Liver (tissue), 9 donors: ENCODE measurements around the gene ATP6AP1. TPM values are rescaled to one million over a fixed set of nuclear protein-coding genes. Genes with fewer than 3 reads are reported as not detected.

Experiments
- DNase-seq: peaks from one replicate; pipeline ENCODE4 v3.0.0-alpha.2; 2017; ENCODE audit warnings: low spot score
- H3K27ac ChIP-seq, 2 donors: one replicate each; pipeline ENCODE4 v1.7.0; 2013; ENCODE audit warnings: inconsistent platforms in 2 of 2, low read length in 2 of 2, control low read depth in 1 of 2, low read depth in 1 of 2, mild to moderate bottlenecking in 1 of 2
- H3K27me3 ChIP-seq, 4 donors: one replicate each; pipeline versions ENCODE4 v1.6.1 to v1.7.0; 2013; ENCODE audit warnings: low read length in 3 of 4, inconsistent platforms in 1 of 4, mild to moderate bottlenecking in 1 of 4, moderate library complexity in 1 of 4; ENCODE audit not compliant: control insufficient read depth in 4 of 4, insufficient read depth in 4 of 4
- H3K36me3 ChIP-seq, 4 donors: one replicate each; pipeline versions ENCODE4 v1.6.1 to v1.7.0; 2013; ENCODE audit warnings: low read length in 3 of 4, mild to moderate bottlenecking in 3 of 4, low read depth in 1 of 4, moderate library complexity in 1 of 4; ENCODE audit not compliant: control insufficient read depth in 4 of 4, insufficient read depth in 3 of 4
- H3K4me1 ChIP-seq, 4 donors: one replicate each; pipeline versions ENCODE4 v1.6.1 to v1.7.0; 2013; ENCODE audit warnings: low read length in 3 of 4, mild to moderate bottlenecking in 3 of 4, moderate library complexity in 1 of 4; ENCODE audit not compliant: control insufficient read depth in 4 of 4, insufficient read depth in 4 of 4
- H3K4me3 ChIP-seq, 3 donors: one replicate each; pipeline versions ENCODE4 v1.6.1 to v1.7.0; 2013; ENCODE audit warnings: low read length in 3 of 3, control low read depth in 1 of 3, low read depth in 1 of 3, mild to moderate bottlenecking in 1 of 3
- H3K9ac ChIP-seq, 2 donors: one replicate each; pipeline ENCODE4 v1.7.0; 2013; ENCODE audit warnings: low read length in 2 of 2, mild to moderate bottlenecking in 2 of 2, moderate library complexity in 2 of 2, control low read depth in 1 of 2, low read depth in 1 of 2
- H3K9me3 ChIP-seq, 4 donors: one replicate each; pipeline versions ENCODE4 v1.6.1 to v1.7.0; 2013; ENCODE audit warnings: low read length in 3 of 4; ENCODE audit not compliant: control insufficient read depth in 4 of 4
- ATF3 ChIP-seq: IDR thresholded peaks from 2 replicates; pipeline ENCODE4 v1.6.1; 2016; ENCODE audit warnings: antibody characterized with exemption
- CTCF ChIP-seq: fragments of 150-350 bp; IDR thresholded peaks from 2 replicates; pipeline ENCODE4 v1.5.1; 2017; ENCODE audit warnings: improper control_type of control experiment, low read depth, low read length; ENCODE audit not compliant: missing input control
- EGR1 ChIP-seq, 2 donors: IDR thresholded peaks; 2 replicates each; pipeline ENCODE4 v1.6.1; 2016 to 2018; ENCODE audit warnings: antibody characterized with exemption in 2 of 2, low read depth in 2 of 2
- FOXA1 ChIP-seq: IDR thresholded peaks from 2 replicates; pipeline ENCODE4 v1.6.1; 2016; ENCODE audit warnings: antibody characterized with exemption
- FOXA2 ChIP-seq: IDR thresholded peaks from 2 replicates; pipeline ENCODE4 v1.6.1; 2016; ENCODE audit warnings: antibody characterized with exemption
- GABPA ChIP-seq, 2 donors: IDR thresholded peaks in 1 of 2; conservative IDR thresholded peaks in 1 of 2; 2 replicates each; pipeline ENCODE4 v1.6.1; 2016; ENCODE audit warnings: antibody characterized with exemption in 2 of 2, mild to moderate bottlenecking in 1 of 2, moderate library complexity in 1 of 2
- HNF4A ChIP-seq, 2 donors: conservative IDR thresholded peaks; 2 replicates each; pipeline ENCODE4 v1.6.1; 2016; ENCODE audit warnings: antibody characterized with exemption in 2 of 2, mild to moderate bottlenecking in 2 of 2
- HNF4G ChIP-seq: IDR thresholded peaks from 2 replicates; pipeline ENCODE4 v1.6.1; 2016; ENCODE audit warnings: antibody characterized with exemption
- JUND ChIP-seq, 2 donors: IDR thresholded peaks; 2 replicates each; pipeline ENCODE4 v1.6.1; 2016; ENCODE audit warnings: antibody characterized with exemption in 2 of 2
- MAX ChIP-seq: IDR thresholded peaks from 2 replicates; pipeline ENCODE4 v1.6.1; 2016; ENCODE audit warnings: antibody characterized with exemption
- NR2F2 ChIP-seq: IDR thresholded peaks from 2 replicates; pipeline ENCODE4 v1.6.1; 2016; ENCODE audit warnings: antibody characterized with exemption
- RAD21 ChIP-seq, 2 donors: IDR thresholded peaks; 2 replicates each; pipeline ENCODE4 v1.6.1; 2016; ENCODE audit warnings: antibody characterized with exemption in 2 of 2, mild to moderate bottlenecking in 2 of 2
- REST ChIP-seq: IDR thresholded peaks from 2 replicates; pipeline ENCODE4 v1.6.1; 2016; ENCODE audit warnings: antibody characterized with exemption, mild to moderate bottlenecking
- RXRA ChIP-seq, 2 donors: IDR thresholded peaks; 2 replicates each; pipeline ENCODE4 v1.6.1; 2017 to 2018; ENCODE audit warnings: antibody characterized with exemption in 2 of 2, mild to moderate bottlenecking in 1 of 2
- SP1 ChIP-seq: IDR thresholded peaks from 2 replicates; pipeline ENCODE4 v1.6.1; 2018; ENCODE audit warnings: antibody characterized with exemption, mild to moderate bottlenecking
- TAF1 ChIP-seq: conservative IDR thresholded peaks from 2 replicates; pipeline ENCODE4 v1.6.1; 2016; ENCODE audit warnings: antibody characterized with exemption, mild to moderate bottlenecking
- YY1 ChIP-seq: IDR thresholded peaks from 2 replicates; pipeline ENCODE4 v1.6.1; 2016; ENCODE audit warnings: antibody characterized with exemption, mild to moderate bottlenecking
- ZBTB33 ChIP-seq: IDR thresholded peaks from 2 replicates; pipeline ENCODE4 v1.6.1; 2016; ENCODE audit warnings: antibody characterized with exemption
- WGBS: extraction: QIAGEN DNeasy Blood & Tissue Kit; methylation state at CpG from one replicate; pipeline ENCODE4 v1.1.7; 2013; 5-methylcytosine and 5-hydroxymethylcytosine counted together
- polyA plus RNA-seq, 2 donors: library from polyadenylated mRNA; stranded (reverse) in 1 of 2; unstranded in 1 of 2; fragments of 200-250 nt in 1 of 2; fragments of >200 nt in 1 of 2; fragmentation: Nextera tagmentation in 1 of 2; extraction: Ambion mirVana in 1 of 2; gene quantifications; one replicate each; pipeline versions ENCODE4 v1.2.1 to v1.2.3, GENCODE V29; 2013 to 2015
- total RNA-seq, 2 donors: library from RNA; depleted of rRNA; stranded (reverse); fragments of >200 nt; gene quantifications; one replicate each; pipeline ENCODE4 v1.2.3, GENCODE V29; 2014
- donor health status: healthy.
- donor health status: healthy.
- donor health status: healthy.
- donor health status: healthy.
- donor health status: healthy.

Gene ATP6AP1
- total and polyA plus RNA-seq, 4 donors = 35.2 to 43.3 (median 40.8) TPM

- no peak overlapping the region for H3K9ac ChIP-seq
- H3K4me3 ChIP-seq = no peak overlapping the region
- peaks cover 4 to 24% (median 18%) of the 10 kb centered on the region in 4 donors for H3K4me1 ChIP-seq
- no peaks in the 10 kb centered on the region for H3K27me3 ChIP-seq
- no peak for DNase-seq
- no peaks in the 10 kb centered on the region for H3K9me3 ChIP-seq
- no peak overlapping the region for H3K27ac ChIP-seq
- no peak for TF ChIP-seq TAF1
- TF ChIP-seq HNF4G = no peak
- TF ChIP-seq GABPA (IDR thresholded peaks at IDR 0.05 in 1 of 2, conservative IDR thresholded peaks at IDR 0.05 in 1 of 2) = no peak
- no peak for TF ChIP-seq JUND (IDR thresholded peaks at IDR 0.05)
- TF ChIP-seq REST = no peak
- no peak for TF ChIP-seq HNF4A (conservative IDR thresholded peaks at IDR 0.05)
- TF ChIP-seq ZBTB33 = no peak
- TF ChIP-seq FOXA2 = no peak
- TF ChIP-seq RAD21 (IDR thresholded peaks at IDR 0.05) = no peak
- TF ChIP-seq MAX = no peak
- TF ChIP-seq ATF3 = no peak
- no peak for TF ChIP-seq EGR1 (IDR thresholded peaks at IDR 0.05; ENCODE audit: low read depth in 2 of 2)
- TF ChIP-seq NR2F2 = no peak
- TF ChIP-seq SP1 = no peak
- TF ChIP-seq YY1 = no peak
- no peak for TF ChIP-seq CTCF
- no peak for TF ChIP-seq RXRA (IDR thresholded peaks at IDR 0.05)
- no peak for TF ChIP-seq FOXA1
- peaks cover 0 to 6% (median under 1%) of the 10 kb centered on the region in 4 donors for H3K36me3 ChIP-seq
- 89% methylated on average over 5 of the region's 5 CpGs for WGBS
Observed at GRCh38 chrX:154481195-154481594, 52.7 kb downstream of the ATP6AP1 start.
